HEK293 (cell line): ENCODE measurements around the gene CARS1.

Source experiments
- ZBTB48 ChIP-seq: fragments of 450-650 bp; formaldehyde crosslinking; IDR thresholded peaks from 2 replicates; pipeline ENCODE4 v1.5.1; 2016; ENCODE audit warnings: missing biosample characterization, missing genetic modification characterization
- ZFHX2 ChIP-seq: fragments of 450-650 bp; formaldehyde crosslinking; conservative IDR thresholded peaks from 2 replicates; pipeline ENCODE4 v1.5.1; 2016; ENCODE audit warnings: missing biosample characterization, missing genetic modification characterization
- ZNF549 ChIP-seq: fragments of 450-650 bp; IDR thresholded peaks from 2 replicates; pipeline ENCODE4 v1.5.1; 2018; ENCODE audit warnings: missing biosample characterization, missing genetic modification characterization, mild to moderate bottlenecking, inconsistent platforms, moderate library complexity
- ZNF670 ChIP-seq: fragments of 450-650 bp; formaldehyde crosslinking; IDR thresholded peaks from 2 replicates; pipeline ENCODE4 v1.5.1; 2016; ENCODE audit warnings: missing biosample characterization, missing genetic modification characterization, low read depth
- TF ChIP-seq, protein P1 (sequence below): fragments of 450-650 bp; formaldehyde crosslinking; IDR thresholded peaks from 2 replicates; pipeline ENCODE4 v1.5.1; 2016; ENCODE audit warnings: missing biosample characterization, missing genetic modification characterization
- TF ChIP-seq, protein P2 (sequence below): fragments of 450-650 bp; formaldehyde crosslinking; IDR thresholded peaks from 2 replicates; pipeline ENCODE4 v1.5.1; 2016; ENCODE audit warnings: missing biosample characterization, missing genetic modification characterization, low read depth
- TF ChIP-seq, protein P3 (sequence below): fragments of 450-650 bp; formaldehyde crosslinking; IDR thresholded peaks from 2 replicates; pipeline ENCODE4 v1.5.1; 2016; ENCODE audit warnings: missing biosample characterization, missing genetic modification characterization, borderline replicate concordance

DNA sequence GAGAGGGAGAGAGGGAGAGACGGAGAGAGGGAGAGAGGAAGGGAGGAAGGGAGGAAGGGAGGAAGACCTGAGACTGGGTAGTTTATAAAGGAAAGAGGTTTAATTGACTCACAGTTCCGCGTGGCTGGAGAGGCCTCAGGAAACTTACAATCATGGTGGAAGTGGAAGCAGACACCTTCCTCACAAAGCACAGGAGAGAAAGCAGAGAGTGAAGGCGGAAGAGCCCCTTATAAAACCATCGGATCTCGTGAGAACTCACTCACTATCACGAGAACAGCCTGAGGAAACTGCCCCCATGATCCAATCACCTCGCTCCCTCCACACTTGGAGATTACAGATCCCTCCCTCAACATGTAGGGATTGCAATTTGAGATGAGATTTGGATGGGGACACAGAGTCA lies 12.2 kb upstream of the CARS1 start:
- TF ChIP-seq, protein P1, sequence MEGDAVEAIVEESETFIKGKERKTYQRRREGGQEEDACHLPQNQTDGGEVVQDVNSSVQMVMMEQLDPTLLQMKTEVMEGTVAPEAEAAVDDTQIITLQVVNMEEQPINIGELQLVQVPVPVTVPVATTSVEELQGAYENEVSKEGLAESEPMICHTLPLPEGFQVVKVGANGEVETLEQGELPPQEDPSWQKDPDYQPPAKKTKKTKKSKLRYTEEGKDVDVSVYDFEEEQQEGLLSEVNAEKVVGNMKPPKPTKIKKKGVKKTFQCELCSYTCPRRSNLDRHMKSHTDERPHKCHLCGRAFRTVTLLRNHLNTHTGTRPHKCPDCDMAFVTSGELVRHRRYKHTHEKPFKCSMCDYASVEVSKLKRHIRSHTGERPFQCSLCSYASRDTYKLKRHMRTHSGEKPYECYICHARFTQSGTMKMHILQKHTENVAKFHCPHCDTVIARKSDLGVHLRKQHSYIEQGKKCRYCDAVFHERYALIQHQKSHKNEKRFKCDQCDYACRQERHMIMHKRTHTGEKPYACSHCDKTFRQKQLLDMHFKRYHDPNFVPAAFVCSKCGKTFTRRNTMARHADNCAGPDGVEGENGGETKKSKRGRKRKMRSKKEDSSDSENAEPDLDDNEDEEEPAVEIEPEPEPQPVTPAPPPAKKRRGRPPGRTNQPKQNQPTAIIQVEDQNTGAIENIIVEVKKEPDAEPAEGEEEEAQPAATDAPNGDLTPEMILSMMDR (tag by site-specific recombination) = no peak
- TF ChIP-seq, protein P2, sequence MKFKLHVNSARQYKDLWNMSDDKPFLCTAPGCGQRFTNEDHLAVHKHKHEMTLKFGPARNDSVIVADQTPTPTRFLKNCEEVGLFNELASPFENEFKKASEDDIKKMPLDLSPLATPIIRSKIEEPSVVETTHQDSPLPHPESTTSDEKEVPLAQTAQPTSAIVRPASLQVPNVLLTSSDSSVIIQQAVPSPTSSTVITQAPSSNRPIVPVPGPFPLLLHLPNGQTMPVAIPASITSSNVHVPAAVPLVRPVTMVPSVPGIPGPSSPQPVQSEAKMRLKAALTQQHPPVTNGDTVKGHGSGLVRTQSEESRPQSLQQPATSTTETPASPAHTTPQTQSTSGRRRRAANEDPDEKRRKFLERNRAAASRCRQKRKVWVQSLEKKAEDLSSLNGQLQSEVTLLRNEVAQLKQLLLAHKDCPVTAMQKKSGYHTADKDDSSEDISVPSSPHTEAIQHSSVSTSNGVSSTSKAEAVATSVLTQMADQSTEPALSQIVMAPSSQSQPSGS (tag by site-specific recombination) = no peak
- TF ChIP-seq, protein P3, sequence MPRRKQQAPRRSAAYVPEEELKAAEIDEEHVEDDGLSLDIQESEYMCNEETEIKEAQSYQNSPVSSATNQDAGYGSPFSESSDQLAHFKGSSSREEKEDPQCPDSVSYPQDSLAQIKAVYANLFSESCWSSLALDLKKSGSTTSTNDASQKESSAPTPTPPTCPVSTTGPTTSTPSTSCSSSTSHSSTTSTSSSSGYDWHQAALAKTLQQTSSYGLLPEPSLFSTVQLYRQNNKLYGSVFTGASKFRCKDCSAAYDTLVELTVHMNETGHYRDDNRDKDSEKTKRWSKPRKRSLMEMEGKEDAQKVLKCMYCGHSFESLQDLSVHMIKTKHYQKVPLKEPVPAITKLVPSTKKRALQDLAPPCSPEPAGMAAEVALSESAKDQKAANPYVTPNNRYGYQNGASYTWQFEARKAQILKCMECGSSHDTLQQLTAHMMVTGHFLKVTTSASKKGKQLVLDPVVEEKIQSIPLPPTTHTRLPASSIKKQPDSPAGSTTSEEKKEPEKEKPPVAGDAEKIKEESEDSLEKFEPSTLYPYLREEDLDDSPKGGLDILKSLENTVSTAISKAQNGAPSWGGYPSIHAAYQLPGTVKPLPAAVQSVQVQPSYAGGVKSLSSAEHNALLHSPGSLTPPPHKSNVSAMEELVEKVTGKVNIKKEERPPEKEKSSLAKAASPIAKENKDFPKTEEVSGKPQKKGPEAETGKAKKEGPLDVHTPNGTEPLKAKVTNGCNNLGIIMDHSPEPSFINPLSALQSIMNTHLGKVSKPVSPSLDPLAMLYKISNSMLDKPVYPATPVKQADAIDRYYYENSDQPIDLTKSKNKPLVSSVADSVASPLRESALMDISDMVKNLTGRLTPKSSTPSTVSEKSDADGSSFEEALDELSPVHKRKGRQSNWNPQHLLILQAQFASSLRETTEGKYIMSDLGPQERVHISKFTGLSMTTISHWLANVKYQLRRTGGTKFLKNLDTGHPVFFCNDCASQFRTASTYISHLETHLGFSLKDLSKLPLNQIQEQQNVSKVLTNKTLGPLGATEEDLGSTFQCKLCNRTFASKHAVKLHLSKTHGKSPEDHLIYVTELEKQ (tag by site-specific recombination) = no peak
- TF ChIP-seq ZNF549 (tag by site-specific recombination) (no peak), ZNF670 (tag by site-specific recombination) (no peak), ZBTB48 (tag by site-specific recombination) (no peak), ZFHX2 (no peak)
